M059J (cell line): ENCODE measurements around the gene ABHD10. TPM values are rescaled to one million over a fixed set of nuclear protein-coding genes. Genes with fewer than 3 reads are reported as not detected.

ENCODE experiments used
- DNase-seq: peaks from one replicate; pipeline ENCODE4 v3.0.0-alpha.2; 2012; ENCODE audit warnings: low read depth
- total RNA-seq: library from RNA; depleted of rRNA; stranded (reverse); fragments of >200 nt; shearing (Covaris generic); gene quantifications from 2 replicates; pipeline ENCODE4 v1.2.3, GENCODE V29; 2014

Gene ABHD10
- total RNA-seq, 1 experiment from 2014 or later: 71.9 TPM

- no peak for DNase-seq
Measured at GRCh38 chr3:112000966-112001365, 22.1 kb downstream of the ABHD10 start.

DNA sequence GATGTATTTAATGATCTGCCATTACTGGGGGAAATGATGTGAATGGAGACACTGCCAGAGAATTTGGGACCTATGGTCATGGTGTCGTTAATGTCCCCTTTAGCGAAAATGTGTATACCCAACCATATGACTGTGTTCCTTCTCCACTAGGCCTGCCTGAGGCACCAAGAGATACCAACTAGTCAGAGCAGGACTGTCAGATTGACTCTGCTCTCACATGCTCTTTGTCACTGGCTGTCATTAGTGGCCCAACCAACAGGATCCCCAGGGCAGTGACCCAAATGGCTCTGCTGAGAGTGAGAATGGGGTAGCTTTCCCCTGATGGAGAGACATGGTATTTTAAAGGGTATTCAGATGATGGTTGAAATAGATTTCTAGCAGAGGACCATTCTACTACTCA lies 22.7 kb downstream of the ABHD10 start:
- DNase-seq: no peak

DNA sequence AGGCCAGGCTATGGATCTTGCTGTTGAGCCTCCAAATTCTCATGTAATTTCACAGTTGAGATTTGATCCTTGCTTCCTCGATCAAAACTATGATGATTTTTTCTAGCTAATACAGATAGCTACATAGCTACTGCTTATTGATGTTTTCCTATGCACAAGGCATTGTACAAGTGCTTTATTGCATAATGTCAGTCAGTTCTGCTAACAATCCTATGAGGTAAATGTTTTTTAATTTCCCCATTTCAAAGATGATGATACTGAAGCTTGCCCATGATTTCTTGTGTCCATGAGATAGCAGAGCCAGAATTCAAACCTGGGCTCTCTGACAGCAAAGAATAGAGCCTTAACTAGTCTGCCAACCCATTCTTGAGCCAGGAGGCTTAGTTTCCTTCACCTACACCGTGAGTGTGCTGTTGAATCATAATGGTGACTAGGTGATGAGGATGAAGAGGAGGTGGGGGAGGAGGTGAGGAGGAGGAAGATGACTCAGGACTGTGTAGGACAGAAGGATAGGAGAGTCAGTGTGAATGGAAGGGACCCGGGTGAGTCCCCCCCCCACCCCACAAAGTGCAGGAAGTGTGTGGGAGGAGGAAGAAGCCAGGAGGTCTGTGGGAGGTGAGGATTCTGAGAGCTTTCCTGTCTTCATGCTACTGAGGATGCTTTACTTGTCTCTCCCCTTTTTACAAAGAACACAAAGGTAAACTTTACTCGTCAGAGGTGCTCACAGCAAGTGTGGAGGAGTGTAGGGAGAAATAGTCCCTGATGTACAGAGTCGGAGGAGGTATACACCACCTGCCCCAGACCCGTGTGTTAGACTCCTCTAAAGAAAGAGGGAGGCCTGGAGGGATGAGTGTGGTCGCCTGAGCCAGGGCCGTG lies 23.5 kb downstream of the ABHD10 start:
- DNase-seq: peak; percentile 79

GRCh38 chr3:112003321-112004080 lies 24.7 kb downstream of the ABHD10 start:
- no peak for DNase-seq

- DNase-seq: no peak
Measured at GRCh38 chr3:112004187-112004586, 25.4 kb downstream of the ABHD10 start.

DNA sequence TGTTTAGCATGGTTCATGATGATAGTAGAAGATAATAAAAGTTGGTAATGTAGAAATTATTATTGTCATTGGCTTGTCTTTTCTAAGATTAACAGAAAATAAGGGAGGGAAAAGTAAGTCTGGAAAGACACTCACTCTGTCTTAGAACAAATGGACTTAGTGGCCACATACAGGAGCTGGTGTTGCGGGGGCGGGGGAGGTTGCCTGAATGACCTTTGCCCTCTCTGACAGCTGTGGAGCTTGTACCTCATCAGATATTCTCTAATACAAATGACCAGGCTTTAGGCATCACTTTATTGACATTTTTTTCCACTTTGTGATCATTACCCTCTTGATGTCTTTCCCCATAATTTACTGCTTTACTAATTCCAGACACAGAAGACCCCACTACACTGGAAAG lies 25.8 kb downstream of the ABHD10 start:
- no peak for DNase-seq

- peak; percentile 38 for DNase-seq
Measured at GRCh38 chr3:112005091-112005672, 26.4 kb downstream of the ABHD10 start.

- DNase-seq: peak; percentile 34
Measured at GRCh38 chr3:112007633-112008032, 28.8 kb downstream of the ABHD10 start.

- no peak for DNase-seq
Measured at GRCh38 chr3:112009670-112010069, 30.8 kb downstream of the ABHD10 start.

- DNase-seq: no peak
Measured at GRCh38 chr3:112010636-112011035, 31.8 kb downstream of the ABHD10 start.

- no peak for DNase-seq
Measured at GRCh38 chr3:112011376-112011940, 32.6 kb downstream of the ABHD10 start.

DNA sequence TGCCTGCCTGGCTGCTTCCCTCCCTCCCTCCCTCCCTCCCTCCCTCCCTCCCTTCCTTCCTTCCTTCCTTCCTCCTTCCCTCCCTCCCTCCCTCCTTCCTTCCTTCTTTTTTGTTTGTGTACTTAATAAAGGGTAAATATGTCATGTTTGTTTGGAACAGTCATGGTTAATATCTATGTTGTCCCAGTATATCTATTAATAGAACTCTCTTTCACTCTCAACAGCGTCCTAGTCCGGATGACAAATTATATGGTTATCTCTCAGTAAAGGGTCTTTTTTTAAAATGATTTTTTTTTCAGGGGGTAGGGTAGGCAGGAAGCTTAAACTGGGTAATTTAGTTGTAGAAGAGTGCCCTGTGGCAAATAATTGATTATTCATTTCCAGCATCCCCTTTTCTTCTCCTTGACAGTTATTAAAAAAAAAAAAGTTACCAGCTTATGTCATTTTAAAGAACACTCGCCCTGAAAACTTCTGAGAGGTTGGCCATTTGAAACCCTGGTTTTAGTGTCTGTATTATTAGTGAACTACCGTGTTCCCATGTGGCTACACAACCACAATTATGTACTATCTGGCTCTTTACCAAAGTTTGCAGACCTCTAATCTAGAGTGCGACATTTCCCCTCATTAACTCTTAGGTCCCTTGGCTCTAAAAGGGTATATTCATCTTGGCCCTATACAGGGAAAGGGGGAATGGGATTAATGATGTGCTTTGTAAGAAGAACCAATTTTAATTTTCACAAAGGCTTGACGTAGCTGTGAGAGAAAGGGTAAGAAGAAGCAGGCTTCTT lies 33.6 kb downstream of the ABHD10 start:
- DNase-seq: no peak

DNA sequence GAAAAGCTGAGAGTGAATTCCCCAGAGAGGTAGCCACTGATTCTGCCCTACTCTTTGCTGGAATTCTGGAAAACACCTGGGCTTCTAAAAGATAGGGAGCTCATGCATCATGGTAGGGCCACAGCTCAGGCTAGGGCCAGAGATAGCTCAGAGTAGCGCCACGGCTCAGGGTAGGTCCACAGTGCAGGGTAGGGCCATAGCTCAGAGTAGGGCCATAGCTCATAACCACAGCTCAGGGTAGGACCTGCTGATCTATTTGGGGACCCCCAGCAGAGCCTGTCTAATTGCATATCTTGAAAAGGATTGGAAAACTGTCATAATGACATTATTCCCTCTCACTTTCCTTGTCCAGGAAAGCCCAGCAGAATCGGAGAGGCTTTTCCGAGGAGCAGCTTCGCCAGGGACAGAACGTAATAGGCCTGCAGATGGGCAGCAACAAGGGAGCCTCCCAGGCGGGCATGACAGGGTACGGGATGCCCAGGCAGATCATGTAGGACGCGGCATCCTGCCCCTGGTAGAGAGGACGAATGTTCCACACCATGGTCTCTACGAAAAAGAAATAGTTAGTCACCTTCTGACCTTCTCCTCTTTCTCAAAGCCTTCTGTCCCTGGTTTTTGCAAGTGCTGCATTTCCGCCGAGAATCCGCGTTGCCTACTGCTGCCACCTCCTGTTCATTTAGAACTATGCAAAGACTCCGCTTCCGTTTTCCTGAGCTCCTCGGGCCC lies 34.4 kb downstream of the ABHD10 start:
- peak; percentile 70 for DNase-seq

GRCh38 chr3:112013784-112014143 lies 34.9 kb downstream of the ABHD10 start:
- DNase-seq: no peak

- DNase-seq: no peak
Measured at GRCh38 chr3:112017091-112017490, 38.3 kb downstream of the ABHD10 start.

- no peak for DNase-seq
Measured at GRCh38 chr3:112018712-112019111, 39.9 kb downstream of the ABHD10 start.

GRCh38 chr3:112019716-112020115 lies 40.9 kb downstream of the ABHD10 start:
- DNase-seq: no peak

GRCh38 chr3:112020674-112021085 lies 41.9 kb downstream of the ABHD10 start:
- no peak for DNase-seq

GRCh38 chr3:112027142-112027541 lies 48.3 kb downstream of the ABHD10 start:
- DNase-seq: no peak

- no peak for DNase-seq
Measured at GRCh38 chr3:112027826-112028225, 49.0 kb downstream of the ABHD10 start.

DNA sequence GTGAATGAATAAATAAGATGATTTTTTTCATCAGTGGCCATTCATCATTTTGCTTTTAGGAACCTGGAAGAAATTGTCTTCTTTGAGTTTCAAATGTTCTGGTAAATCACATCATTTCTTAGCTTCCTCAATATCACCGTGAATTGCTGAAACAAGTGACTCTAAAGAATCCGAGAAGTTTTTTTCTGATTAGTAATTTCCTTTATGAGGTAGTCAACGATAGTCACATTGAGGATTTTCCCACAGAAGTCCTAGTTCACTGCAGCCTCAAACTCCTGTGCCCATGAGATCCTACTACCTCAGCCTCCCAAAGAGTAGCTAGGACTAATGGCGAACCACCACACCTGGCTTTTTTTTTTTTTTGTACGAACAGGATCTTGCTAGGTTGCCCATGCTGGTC lies 52.1 kb downstream of the ABHD10 start:
- DNase-seq: no peak
